ENCODE data around the gene EIF4H.
"Not testable (repeated sequence)": the region's sequence is repeated elsewhere in the genome, so short reads cannot be mapped to it uniquely, and the experiment has no call there.

Gene EIF4H

DNA sequence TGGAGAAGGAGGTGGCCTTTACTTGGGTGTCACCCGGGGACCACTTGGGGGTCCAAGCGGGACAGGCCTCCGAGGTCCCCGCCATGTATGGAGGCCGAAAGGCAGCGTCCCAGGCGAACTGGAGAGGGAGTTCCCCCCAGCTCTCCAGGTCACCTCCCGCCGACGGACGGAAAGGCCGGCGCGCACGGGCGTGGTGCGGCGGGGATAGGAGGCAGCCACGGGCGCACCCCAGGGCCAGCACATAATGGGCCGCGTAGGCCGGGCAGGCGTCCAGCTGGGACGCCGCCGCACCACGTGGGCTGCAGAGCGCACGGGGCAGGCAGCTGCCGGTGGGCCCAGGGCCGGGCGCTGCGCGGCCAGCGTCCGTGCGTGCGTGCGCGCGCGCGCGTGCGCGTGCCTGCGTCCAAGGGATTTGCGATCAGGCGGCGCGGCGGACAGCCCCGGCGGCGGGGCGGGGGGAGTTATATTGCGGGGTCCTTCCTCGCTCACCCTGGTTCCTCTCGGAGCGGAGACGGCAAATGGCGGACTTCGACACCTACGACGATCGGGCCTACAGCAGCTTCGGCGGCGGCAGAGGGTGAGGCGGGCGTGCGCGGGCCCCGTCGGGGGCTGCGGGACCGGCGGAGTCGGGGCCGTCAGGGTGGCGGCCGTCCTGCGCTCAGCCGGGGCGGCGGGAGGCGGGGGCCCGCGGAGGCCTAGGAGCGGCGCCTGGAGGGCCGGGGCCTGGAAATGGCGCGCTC is at the start of gene EIF4H:
Gene EIF4H (plus strand): TSS at position 491 of the 740 bp plus-strand sequence. CDS start 28 bp downstream, at position 519.
- peak; percentile 94 for DNase-seq (ENCODE audit: low spot score)

- peak; percentile 35 for DNase-seq (ENCODE audit: low spot score)
Observed at GRCh38 chr7:74126220-74126880, 47.8 kb upstream of the EIF4H start.

DNA sequence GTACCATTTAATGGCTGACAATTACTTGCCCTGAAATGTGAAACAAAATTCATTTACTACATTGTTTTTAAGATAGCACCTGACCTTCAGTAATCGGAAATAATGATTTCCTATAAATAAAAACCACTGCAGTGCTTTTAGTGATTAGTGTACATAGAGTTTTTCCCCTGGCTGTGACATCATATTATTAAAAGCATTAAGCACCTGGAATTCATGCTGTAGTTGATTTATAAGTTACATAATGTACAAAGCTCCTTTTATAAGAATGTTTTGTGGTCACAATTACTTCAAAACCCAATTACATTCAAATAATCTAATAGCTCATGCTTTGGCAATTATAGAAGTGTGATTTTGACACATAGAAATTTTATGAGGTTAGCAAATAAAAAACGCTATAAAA is 44.3 kb upstream of the EIF4H start:
- DNase-seq (ENCODE audit: low spot score), result no peak

DNA sequence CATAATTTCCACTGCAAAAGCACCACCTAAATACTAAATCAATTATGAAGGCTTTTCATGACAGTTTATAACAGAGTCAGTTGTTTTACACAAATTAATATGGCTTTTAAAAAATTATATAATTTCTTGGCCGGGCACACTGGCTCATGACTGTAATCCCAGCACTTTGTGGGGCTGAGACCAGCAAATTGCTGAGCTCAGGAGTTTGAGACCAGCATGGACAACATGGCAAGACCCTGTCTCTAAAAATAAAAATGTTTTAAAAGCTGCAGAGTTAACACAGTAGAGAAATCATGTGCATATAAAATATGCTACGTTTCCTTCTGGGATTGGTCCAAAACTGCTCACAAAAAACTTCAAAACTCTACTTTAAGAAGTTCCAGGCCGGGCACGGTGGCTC is 43.6 kb upstream of the EIF4H start:
- DNase-seq (ENCODE audit: low spot score), result no peak

DNA sequence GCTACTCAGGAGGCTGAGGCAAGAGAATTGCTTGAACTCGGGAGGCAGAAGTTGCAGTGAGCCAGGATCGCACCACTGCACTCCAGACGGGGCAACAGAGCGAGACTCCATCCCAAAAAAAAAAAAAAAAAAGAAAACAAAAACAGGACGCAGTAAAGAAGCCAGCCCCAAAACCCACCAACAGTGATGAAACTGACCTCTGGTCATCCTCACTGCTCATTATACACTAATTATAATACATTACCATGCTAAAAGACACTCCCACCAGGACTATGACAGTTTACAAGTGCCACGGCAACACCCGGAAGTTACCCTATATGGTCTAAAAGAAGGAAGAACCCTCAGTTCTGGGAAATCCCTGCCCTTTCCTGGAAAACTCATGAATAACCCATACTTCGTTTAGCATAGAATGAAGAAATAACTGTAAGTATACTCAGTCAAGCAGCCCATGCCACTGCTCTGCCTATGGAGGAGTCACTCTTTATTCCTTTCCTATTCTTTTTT is 40.0 kb upstream of the EIF4H start:
- no peak for DNase-seq (ENCODE audit: low spot score)

DNA sequence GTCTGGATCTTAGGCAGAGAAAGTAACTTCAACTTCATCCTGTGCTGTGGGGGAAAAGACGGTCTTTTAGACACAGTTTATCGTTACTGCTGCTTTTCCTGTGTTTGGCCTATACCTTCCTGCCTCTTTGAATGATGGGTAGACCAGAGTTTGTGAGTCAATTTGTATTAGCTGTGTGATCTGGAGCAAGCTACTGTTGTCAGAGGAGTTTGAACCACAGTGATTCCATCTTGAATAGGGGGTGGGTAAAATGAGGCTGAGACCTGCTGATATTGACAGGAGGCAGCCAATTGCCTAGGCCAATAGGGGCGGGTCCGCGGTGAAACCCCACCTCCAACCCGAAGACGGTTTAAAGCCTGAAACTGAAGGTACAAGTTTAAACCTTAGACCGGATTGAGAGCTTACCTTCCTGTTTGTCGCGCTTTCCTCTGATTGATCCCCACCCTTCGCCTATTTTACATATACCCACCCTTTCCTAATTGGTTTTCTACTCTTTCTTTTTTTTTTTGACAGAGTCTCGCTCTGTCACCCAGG is 35.8 kb upstream of the EIF4H start:
- no peak for DNase-seq (ENCODE audit: low spot score)

DNA sequence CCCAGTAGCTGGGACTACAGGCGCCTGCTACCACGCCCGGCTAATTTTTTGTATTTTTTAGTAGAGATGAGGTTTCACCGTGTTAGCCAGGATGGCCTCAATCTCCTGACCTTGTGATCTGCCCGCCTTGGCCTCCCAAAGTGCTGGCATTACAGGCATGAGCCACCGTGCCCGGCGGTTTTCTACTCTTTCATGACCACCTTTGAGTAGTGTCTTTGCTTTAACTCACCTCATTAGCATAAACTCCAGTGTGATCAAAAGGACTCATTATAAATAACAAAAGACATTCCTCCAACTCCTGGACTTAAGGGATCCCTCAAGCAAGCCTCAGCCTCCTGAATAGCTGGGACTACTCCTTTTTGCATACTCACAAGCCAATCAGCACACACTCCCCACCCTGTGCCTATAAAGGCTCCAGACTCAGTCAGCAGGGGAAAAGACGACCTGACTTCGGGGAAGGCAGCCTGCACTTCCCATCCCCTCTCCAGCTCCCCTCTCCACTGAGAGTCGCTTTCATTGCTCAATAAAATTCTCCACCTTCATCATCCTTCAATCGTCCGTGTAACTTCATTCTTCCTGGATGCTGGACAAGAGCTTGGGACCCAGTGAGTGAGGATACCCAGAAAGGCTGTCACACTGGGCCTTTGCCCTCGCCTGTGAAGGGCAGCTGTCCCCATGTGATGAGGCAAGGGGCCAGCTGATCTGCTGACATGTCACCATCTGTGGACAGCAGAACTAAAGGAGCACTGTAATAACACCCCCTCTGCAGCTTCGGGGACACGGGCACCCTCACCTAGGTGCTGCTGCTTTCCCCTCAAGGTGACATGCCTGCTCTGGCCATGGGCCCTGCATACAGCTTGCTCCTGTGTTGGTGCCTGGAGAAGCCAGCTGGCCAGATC is 35.0 kb upstream of the EIF4H start:
- DNase-seq (ENCODE audit: low spot score), result no peak

GRCh38 chr7:74141705-74142104 is 32.5 kb upstream of the EIF4H start:
- no peak for DNase-seq (ENCODE audit: low spot score)

DNA sequence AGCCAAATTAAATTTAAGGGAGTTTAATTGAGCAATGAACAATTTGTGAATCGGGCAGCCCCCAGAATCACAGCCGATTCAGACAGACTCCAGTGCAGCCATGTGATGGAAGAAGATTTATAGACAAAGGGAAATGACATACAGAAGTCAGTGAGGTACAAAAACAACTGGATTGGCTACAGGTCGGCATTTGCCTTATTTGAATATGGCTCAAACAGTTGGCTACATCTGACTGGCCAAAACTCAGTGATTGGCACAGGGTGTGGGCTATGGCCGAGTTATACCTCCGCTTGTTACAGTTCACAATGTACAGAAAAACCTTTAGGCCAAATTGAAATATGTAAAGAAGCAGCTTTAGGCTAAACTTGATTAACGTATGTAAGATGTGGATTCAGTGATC is 30.8 kb upstream of the EIF4H start:
- no peak for DNase-seq (ENCODE audit: low spot score)

GRCh38 chr7:74148491-74148890 is 25.7 kb upstream of the EIF4H start:
- no peak for DNase-seq (ENCODE audit: low spot score)

DNA sequence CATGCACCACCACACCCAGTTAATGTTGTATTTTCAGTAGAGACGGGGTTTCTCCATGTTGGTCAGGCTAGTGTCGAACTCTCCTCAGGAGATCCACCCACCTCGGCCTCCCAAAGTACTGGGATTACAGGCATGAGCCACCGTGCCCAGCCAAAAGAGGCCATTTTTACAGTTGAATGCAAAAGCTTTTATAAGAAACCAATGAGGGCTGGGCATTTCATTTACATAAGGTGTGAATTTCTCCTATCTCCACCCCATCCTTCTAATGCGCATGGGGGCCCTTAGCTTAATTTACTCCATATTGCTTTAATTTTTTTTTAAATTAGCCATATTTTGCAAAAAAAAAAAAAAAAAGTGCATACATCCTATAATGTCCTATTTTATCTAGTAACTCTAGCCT is 25.1 kb upstream of the EIF4H start:
- no peak for DNase-seq (ENCODE audit: low spot score)

DNA sequence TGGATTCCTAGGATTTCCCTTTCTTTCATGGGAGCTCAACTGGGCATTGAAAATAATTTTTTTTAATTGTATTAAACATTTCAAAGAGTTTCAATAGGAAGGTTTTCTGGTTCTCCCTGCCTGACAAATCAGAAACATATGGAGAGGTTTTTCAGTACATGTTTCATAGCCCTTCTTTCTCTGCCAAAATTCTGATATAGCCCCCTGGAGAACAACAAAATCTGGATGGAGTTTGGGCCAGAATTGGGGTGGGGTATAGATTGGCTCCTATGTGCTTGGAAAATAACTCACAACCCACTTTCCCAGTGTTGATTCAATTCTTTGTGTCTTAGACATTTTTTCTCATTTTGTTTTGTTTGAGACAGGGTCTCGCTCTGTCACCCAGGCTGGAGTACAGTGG is 24.6 kb upstream of the EIF4H start:
- no peak for DNase-seq (ENCODE audit: low spot score)

- no peak for DNase-seq (ENCODE audit: low spot score)
Observed at GRCh38 chr7:74153736-74154135, 20.4 kb upstream of the EIF4H start.

DNA sequence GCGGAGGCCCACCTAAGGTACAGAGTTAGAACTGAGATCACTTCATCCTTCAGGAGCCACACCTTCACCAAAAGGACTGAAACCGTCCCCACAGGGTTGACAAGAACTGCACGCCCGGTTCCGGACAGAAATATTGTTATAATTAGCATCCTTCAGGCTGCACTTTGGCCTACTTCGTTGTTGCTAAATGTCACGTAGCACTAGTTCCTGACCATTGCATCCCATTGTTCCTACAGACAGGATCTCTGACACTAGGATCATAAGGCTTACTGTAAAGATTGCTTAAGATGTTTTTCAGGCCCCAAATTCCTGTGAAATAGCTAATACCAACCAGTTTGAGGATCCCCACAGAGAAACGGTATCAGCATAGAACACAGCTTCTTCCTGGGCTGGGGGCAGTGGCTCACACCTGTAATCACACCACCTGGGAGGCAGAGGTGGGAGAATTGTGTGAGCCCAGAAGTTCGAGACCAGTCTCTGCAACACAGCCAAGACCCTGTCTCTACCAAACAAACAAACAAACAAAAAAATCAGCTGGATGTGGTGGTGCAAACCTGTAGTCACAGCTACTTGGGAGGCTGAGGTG is 18.3 kb upstream of the EIF4H start:
- DNase-seq (ENCODE audit: low spot score), result no peak

GRCh38 chr7:74157605-74158004 is 16.6 kb upstream of the EIF4H start:
- DNase-seq (ENCODE audit: low spot score), result no peak

GRCh38 chr7:74164985-74165456 is 9.1 kb upstream of the EIF4H start:
- no peak for DNase-seq (ENCODE audit: low spot score)

DNA sequence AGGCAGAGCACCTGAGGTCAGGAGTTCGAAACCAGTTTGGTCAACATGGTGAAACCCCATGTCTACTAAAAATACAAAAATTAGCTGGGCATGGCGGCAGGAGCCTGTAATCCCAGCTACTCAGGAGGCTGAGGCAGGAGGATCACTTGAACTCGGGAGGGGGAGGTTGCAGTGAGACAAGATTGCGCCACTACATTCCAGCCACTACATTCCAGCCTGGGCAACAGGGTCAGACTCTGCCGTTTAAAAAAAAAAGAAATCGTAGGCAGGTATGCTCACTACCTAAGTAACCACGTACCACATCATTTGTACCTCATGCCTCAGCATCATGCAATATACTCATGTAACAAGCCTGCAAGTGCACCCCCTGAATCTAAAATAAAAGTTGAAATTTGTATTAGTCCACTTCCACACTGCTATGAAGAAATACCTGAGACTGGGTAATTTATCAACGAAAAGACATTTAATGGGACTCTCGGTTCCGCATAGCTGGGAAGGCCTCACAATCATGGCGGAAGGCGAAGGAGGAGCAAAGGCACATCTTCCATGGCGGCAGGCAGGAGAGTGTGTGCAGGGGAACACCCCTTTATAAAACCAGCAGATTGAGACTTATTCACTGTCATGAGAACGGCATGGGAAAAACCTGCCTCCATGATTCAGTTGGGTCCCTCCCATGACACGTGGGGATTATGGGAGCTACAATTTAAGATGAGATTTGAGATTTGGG is 8.1 kb upstream of the EIF4H start:
- no peak for DNase-seq (ENCODE audit: low spot score)

- DNase-seq (ENCODE audit: low spot score), result not testable (repeated sequence)
Observed at GRCh38 chr7:74167324-74167723, 6.8 kb upstream of the EIF4H start.

DNA sequence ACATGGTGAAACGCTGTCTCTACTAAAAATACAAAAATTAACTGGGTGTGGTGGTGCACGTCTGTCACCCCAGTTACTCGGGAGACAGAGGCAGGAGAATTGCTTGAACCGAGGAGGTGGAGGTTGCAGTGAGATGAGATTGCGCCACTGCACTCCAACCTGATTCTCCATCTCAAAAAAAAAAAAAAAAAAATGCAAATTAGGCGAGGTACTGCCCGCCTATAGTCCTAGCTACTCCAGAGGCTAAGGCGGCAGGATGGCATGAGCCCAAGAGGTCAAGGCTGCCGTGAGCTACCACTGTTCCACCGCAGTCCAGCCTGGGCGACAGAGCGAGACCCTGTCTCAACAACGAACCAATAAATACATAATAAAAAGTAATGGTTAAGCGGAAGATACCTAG is 1.1 kb upstream of the EIF4H start:
- no peak for DNase-seq (ENCODE audit: low spot score)

DNA sequence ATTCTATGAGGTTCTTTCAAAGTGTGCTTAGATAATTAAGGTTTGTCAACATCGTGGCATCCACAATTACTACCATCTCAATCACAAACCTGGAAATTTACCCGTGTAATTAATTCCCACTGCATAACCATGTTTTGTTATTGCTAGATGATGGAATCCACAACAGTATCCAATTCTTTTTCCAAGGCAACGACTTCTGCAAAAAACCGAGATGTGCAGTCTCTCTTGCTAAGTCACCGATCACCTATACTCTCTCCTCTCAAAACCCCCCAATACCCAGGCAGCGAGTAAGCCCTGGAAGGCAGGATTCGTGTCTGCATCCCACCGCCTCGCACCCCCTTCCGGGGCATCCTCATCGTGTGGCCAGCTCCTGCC is 678 bp upstream of the EIF4H start:
- DNase-seq (ENCODE audit: low spot score), result no peak

DNA sequence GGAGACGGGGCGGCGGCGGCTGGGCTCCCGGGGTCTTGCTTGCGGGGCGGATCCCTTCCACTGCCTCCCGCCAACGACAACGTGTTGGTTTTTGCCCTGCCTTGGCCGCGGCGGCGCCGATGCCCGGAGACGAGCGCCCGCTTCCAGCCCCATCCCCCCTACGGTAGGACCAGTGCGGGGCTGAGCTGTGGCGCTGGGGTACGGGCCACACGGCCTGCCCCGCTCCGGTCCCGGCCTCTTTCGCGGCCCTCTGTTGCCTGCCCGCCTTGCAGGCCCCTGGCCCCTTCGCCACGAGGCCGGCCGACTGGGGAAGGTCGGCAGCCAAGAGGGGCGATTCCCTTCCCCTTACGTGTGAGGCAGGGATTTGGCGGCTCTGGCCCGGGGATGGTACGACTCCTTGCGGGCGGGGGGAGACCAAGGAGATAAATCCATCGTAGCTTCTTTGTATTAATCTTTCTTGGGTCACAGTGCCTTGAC is 488 bp downstream of the EIF4H start:
- DNase-seq (ENCODE audit: low spot score), result no peak
